GM19099 (cell line): ENCODE data around the gene CFAP300.

Experiments used
- POLR2A ChIP-seq: IDR thresholded peaks from 3 replicates; pipeline ENCODE4 v1.6.1; 2011; ENCODE audit warnings: low read depth; ENCODE audit not compliant: insufficient read length; ENCODE audit errors: extremely low read depth

CFAP300 gene

DNA sequence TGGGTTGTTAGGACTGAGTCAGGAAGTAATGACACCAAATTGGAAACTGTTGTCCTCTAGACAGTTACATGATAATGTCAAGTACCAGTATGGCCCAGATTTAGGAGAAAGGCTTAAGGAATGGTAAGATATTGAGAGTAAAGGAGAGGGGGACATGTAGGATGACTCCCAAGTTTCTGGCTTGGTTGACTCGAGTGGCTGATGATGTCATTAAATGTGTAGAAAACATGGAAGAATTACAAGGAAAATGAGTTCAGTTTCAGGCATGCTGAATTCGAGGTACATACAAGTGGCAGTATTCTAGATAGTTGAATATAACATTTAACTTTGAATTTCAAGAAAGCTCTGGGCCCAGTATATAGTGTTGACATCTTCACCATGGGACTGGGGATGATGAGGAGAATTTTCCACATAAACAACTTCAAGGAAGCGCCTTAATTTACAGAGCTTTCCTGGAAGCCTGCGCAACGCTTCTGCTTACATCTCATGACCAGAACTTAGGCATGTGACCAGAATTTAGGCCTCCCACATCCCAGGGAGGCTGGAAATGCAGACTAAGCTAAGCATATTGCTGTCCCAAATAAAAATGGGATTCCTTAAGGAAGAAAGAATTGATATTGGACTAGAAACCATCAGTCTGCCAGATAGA, 3.8 kb downstream of the CFAP300 start:
- TF ChIP-seq POLR2A: no peak

GRCh38 chr11:102061276-102061675, 14.0 kb downstream of the CFAP300 start:
- TF ChIP-seq POLR2A: no peak

DNA sequence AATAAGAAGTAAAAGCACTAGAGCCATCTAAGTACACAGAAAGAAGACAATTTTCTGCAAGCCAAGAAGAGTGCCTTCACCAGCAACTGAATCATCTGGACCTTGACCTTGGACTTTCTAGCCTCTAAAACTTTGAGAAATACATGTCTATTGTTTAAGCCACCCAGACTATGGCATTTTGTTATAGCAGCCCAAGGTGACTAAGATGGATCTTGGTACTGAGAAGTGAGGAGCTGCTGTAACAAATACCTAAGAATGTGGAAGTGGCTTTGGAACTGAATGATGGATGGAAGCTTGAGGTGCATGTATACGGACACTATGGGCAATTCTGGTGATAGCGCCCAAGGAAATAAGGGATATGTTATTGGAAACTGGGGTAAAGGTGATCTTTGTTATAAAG, 14.9 kb downstream of the CFAP300 start:
- no peak for TF ChIP-seq POLR2A

DNA sequence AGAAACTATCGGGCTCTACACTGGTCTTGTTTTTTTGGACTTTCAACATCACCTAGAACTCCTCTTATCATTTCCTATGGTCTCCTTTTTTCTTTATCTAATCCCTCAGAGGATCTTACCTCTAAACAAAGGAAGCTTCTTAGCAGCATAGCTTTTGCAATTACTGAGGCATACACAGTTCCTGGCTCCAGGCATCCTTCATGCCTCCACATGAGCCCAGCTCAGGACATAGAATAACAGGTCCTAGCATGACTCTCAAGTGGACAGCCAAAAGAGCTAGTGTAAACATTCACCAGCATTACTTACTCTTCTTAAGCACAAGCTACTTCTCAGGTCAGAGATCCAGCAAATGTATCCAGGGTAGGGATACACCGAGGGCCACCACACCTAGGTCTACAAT, 17.1 kb downstream of the CFAP300 start:
- no peak for TF ChIP-seq POLR2A

DNA sequence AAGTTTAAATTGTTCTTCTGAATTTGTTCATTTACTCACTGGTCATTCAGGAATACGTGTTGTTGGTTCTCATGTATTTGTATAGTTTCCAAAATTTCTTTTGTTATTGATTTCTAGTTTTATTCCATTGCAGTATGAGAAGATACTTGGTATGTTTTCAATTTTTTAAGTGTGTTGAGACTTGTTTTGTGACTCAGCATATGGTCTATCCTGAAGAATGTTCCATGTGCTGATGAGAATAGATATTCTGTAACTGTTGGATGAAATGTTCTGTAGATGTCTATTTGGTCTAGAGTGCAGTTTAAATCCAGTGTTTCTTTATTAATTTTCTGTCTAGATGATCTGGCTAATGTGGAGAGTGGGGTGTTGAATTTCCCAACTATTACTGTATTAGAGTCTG, 23.5 kb downstream of the CFAP300 start:
- TF ChIP-seq POLR2A: no peak

GRCh38 chr11:102071497-102072472, 24.5 kb downstream of the CFAP300 start:
- no peak for TF ChIP-seq POLR2A

- TF ChIP-seq POLR2A: no peak
Measured at GRCh38 chr11:102073253-102073652, 26.0 kb downstream of the CFAP300 start.

- no peak for TF ChIP-seq POLR2A
Measured at GRCh38 chr11:102079625-102080024, 32.4 kb downstream of the CFAP300 start.

GRCh38 chr11:102081313-102081712, 34.1 kb downstream of the CFAP300 start:
- no peak for TF ChIP-seq POLR2A

DNA sequence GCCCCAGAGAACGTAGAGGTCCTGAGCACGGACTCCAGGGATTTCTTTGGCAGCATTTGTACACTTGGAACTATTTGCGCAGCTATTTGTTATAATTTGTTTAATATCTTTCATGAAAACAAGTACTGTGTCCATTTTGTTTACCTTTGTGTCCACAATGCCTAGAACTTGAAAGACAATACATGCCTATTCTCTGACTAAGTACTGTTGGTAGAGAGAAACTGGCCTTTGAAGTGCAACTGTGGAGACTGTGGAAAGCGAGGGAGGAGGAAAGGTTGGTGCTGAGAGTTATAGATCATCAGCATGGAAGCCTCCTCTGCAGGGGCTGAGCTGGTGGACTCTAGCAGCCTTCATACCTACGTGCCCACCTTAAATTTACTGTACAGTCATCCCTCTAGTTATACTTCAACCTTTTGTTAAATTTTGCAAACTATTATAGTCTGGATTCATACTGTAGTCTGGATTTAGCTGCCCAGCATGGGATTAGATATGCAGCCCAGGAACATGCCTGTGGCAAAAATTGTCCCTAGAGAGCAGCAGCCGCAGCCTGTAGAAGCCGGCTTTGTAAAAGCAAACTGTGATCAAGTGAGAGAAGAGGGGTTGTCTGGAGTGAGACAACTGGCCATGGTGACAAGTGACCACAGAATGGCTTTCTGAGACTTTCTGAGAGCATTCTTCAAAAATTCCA, 38.8 kb downstream of the CFAP300 start:
- no peak for TF ChIP-seq POLR2A

DNA sequence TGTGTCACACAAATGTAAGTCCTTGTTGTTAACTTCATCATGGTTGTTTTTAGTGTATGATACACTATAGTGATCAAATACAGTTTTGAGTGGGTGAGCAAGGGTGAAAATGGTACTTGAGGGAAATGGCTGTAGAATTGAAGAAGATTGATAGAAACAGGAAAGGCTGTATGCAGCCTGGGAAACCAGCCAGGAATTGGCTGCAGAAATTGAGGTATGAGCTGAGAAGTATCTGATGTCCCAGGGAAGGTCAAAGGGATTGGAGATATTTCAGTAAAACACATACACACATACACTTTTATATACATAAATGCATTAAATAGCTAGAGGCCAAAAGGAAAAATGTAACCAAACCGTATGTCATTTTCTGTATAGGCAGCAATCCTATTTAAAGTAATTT, 49.9 kb downstream of the CFAP300 start:
- TF ChIP-seq POLR2A: no peak

DNA sequence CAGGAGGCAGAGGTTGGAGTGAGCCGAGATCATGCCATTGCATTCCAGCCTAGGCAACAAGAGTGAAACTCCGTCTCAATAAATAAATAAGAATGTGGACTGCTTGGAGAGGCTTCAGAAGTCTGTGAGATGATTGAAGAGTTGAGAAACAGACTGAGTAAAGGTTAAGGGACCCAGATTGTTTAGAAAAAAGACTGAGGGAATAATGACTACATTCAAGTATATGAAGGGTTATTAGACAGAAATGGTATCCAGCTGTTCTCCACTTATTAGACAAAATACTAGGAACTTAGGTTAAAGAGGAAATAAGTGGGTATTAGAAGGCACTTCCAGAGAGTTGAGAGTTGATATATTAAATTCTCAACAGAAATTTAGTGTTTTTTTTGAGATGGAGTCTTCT, 52.5 kb downstream of the CFAP300 start:
- no peak for TF ChIP-seq POLR2A

DNA sequence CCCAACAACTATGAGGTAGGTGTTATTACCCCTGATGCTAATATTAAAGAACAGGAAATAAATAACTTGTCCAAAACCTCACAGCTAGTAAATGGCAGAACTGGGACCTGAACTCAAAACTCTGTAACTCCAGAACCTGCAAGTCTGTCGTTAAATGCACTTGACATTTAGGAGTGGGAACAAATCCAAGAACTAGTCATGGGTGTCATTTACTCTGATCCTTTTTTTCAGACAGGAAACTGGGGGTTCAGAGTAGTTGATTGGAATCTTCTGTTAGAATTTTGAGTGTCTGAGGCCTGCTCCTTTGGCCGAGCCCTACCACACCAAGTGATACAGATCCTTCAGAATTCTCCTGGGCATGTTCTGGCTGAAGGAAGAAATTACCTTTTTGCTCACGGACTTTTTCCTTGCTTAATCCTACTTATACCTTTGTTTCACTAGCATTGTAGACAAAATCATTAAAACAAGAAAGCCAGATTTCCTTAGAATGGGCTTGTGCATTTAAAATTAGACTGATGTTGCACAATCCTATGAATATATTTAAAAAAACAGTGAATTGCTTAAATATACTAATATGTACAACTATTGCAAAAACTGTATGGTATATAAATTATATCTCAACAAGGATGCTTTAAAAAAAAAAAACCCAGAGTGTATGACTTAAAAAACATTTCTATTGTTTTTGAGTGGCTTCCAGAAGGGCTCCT, 61.6 kb downstream of the CFAP300 start:
- no peak for TF ChIP-seq POLR2A

DNA sequence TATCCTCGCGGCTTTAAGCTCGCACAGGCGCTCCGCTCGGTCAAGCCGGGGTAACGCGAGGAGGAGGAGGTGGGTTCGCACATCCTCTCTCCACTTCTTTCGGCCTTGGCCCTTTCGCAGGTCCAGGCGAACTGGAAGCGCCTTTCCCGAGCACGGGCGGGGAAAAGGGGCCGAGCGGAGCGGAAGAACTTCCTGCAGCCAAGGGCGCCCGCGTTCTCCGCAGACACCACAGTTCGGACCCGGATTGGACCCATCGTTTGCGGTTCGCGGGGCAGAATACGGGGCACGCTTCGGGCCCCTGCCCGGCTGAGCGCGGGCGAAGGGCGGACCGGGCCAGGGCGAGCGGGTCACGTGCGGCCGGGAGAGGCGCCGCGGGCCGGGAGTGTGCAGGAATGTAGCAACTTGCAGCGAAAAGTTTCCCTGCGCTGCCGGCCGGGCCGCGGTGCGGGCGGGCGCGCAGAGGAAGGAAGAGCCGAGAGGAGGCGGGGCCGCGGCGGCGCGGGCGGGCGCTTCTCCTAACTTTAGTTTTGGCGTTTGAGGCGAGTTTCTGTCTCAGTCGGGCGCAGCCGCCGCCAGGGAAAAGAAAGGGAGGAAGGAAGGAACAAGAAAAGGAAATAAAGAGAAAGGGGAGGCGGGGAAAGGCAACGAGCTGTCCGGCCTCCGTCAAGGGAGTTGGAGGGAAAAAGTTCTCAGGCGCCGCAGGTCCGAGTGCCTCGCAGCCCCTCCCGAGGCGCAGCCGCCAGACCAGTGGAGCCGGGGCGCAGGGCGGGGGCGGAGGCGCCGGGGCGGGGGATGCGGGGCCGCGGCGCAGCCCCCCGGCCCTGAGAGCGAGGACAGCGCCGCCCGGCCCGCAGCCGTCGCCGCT, 62.9 kb downstream of the CFAP300 start, which contains the start of gene YAP1:
Gene YAP1, plus strand, starts transcription at position 552 of the 865 bp plus-strand sequence. CDS start 402 bp downstream, outside the sequence.
- TF ChIP-seq POLR2A: no peak
